ENCODE data around the gene ITGA8.

ITGA8 gene

GRCh38 chr10:15705298-15705697 lies 14.4 kb downstream of the ITGA8 start:
- Histone ChIP-seq H3K9ac (no peak overlapping the region), H3K4me3 (no peak overlapping the region), H4K20me1 (no peaks in the 10 kb centered on the region), H3K4me2 (no peak overlapping the region), H3K36me3 (peaks cover 0 to 93% (median 31%) of the 10 kb centered on the region in 11 experiments; a peak in 14 of 22 replicates), H3K27me3 (no peaks in the 10 kb centered on the region), H3K4me1 (peaks cover 0 to 4% (median 2%) of the 10 kb centered on the region in 10 experiments; a peak in 11 of 20 replicates), H3K9me3 (replicated peaks in 1 of 11) (peaks cover 0 to 14% (median under 1%) of the 10 kb centered on the region in 11 experiments; a peak in 6 of 22 replicates), H3K27ac (no peak overlapping the region)
- TF ChIP-seq Cebpa-rat (IDR thresholded peaks at IDR 0.05) = no peak

GRCh38 chr10:15704581-15704968 lies 15.1 kb downstream of the ITGA8 start:
- no peak overlapping the region for H3K9ac ChIP-seq
- no peak for TF ChIP-seq Cebpa-rat (IDR thresholded peaks at IDR 0.05)

GRCh38 chr10:15703944-15704580 lies 15.7 kb downstream of the ITGA8 start:
- TF ChIP-seq Cebpa-rat (IDR thresholded peaks at IDR 0.05) = no peak
- H3K27me3 ChIP-seq = no peaks in the 10 kb centered on the region
- no peak overlapping the region for H3K4me2 ChIP-seq
- peaks cover 0 to 95% (median 34%) of the 10 kb centered on the region in 11 experiments; a peak in 14 of 22 replicates for H3K36me3 ChIP-seq
- no peak overlapping the region for H3K4me3 ChIP-seq
- peaks cover 0 to 22% (median 6%) of the 10 kb centered on the region in 11 experiments; a peak in 11 of 22 replicates for H3K9me3 ChIP-seq (replicated peaks in 1 of 11)
- no peaks in the 10 kb centered on the region for H4K20me1 ChIP-seq
- H3K4me1 ChIP-seq = peaks cover 0 to 8% (median 5%) of the 10 kb centered on the region in 10 experiments; a peak in 11 of 20 replicates
- no peak overlapping the region for H3K9ac ChIP-seq
- H3K27ac ChIP-seq = no peak overlapping the region

More at GRCh38 chr10:15704581-15704968, 15.1 kb downstream of the ITGA8 start:
- Histone ChIP-seq H3K4me3 (no peak overlapping the region), H4K20me1 (no peaks in the 10 kb centered on the region), H3K9me3 (replicated peaks in 1 of 11) (peaks cover 0 to 20% (median 6%) of the 10 kb centered on the region in 11 experiments; a peak in 7 of 22 replicates), H3K27ac (no peak overlapping the region), H3K4me2 (no peak overlapping the region), H3K4me1 (peaks cover 0 to 8% (median 5%) of the 10 kb centered on the region in 10 experiments; a peak in 11 of 20 replicates), H3K36me3 (peaks cover 0 to 95% (median 31%) of the 10 kb centered on the region in 11 experiments; a peak in 14 of 22 replicates), H3K27me3 (no peaks in the 10 kb centered on the region)

GRCh38 chr10:15703151-15703880 lies 16.4 kb downstream of the ITGA8 start:
- no peaks in the 10 kb centered on the region for H4K20me1 ChIP-seq
- peaks cover 0 to 95% (median 39%) of the 10 kb centered on the region in 11 experiments; a peak in 14 of 22 replicates for H3K36me3 ChIP-seq
- H3K4me1 ChIP-seq = peaks cover 0 to 8% (median 5%) of the 10 kb centered on the region in 10 experiments; a peak in 11 of 20 replicates
- H3K9me3 ChIP-seq (replicated peaks in 1 of 11) = peaks cover 0 to 30% (median 10%) of the 10 kb centered on the region in 11 experiments; a peak in 14 of 22 replicates
- no peak overlapping the region for H3K4me3 ChIP-seq
- no peak overlapping the region for H3K4me2 ChIP-seq
- H3K27me3 ChIP-seq = no peaks in the 10 kb centered on the region
- no peak overlapping the region for H3K9ac ChIP-seq
- TF ChIP-seq Cebpa-rat (IDR thresholded peaks at IDR 0.05) = 0 out of 22 replicates have a peak, but pooled peaks of 1 of the 11 experiments have one; percentile 12
- no peak overlapping the region for H3K27ac ChIP-seq

- peaks cover 0 to 93% (median 19%) of the 10 kb centered on the region in 11 experiments; a peak in 12 of 22 replicates for H3K36me3 ChIP-seq
- no peak for TF ChIP-seq Cebpa-rat (IDR thresholded peaks at IDR 0.05)
- peaks cover 0 to 8% (median 5%) of the 10 kb centered on the region in 10 experiments; a peak in 11 of 20 replicates for H3K4me1 ChIP-seq
- peak overlapping the region in 8 of 11 experiments; percentile 1 to 43 (median 10); a peak in 10 of 22 replicates for H3K4me2 ChIP-seq
- H3K4me3 ChIP-seq = no peak overlapping the region
- no peaks in the 10 kb centered on the region for H4K20me1 ChIP-seq
- peaks cover 0 to 22% (median 10%) of the 10 kb centered on the region in 11 experiments; a peak in 12 of 22 replicates for H3K9me3 ChIP-seq (replicated peaks in 1 of 11)
- no peak overlapping the region for H3K27ac ChIP-seq
- no peak overlapping the region for H3K9ac ChIP-seq
- no peaks in the 10 kb centered on the region for H3K27me3 ChIP-seq
Measured at GRCh38 chr10:15700078-15700674, 19.5 kb downstream of the ITGA8 start.

GRCh38 chr10:15695852-15696251 lies 23.9 kb downstream of the ITGA8 start:
- peak overlapping the region in 1 of 11 experiments; percentile 6; a peak in 1 of 22 replicates for H3K27ac ChIP-seq

GRCh38 chr10:15690031-15690430 lies 29.7 kb downstream of the ITGA8 start:
- Histone ChIP-seq H3K9ac (no peak overlapping the region), H3K9me3 (replicated peaks in 1 of 11) (no peaks in the 10 kb centered on the region), H3K4me1 (peaks cover 0 to 6% (median 1%) of the 10 kb centered on the region in 10 experiments; a peak in 8 of 20 replicates), H3K4me2 (no peak overlapping the region), H3K27me3 (no peaks in the 10 kb centered on the region), H3K4me3 (no peak overlapping the region), H4K20me1 (peaks cover 0 to 11% (median 0%) of the 10 kb centered on the region in 11 experiments; a peak in 2 of 22 replicates), H3K27ac (no peak overlapping the region), H3K36me3 (peaks cover 0 to 79% (median 22%) of the 10 kb centered on the region in 11 experiments; a peak in 11 of 22 replicates)
- TF ChIP-seq Cebpa-rat (IDR thresholded peaks at IDR 0.05) = no peak

More at GRCh38 chr10:15695852-15696251, 23.9 kb downstream of the ITGA8 start:
- Histone ChIP-seq H3K4me1 (peaks cover 0 to 10% (median 5%) of the 10 kb centered on the region in 10 experiments; a peak in 11 of 20 replicates), H3K27me3 (no peaks in the 10 kb centered on the region), H3K9ac (no peak overlapping the region), H3K4me2 (no peak overlapping the region), H4K20me1 (no peaks in the 10 kb centered on the region), H3K4me3 (no peak overlapping the region), H3K9me3 (replicated peaks in 1 of 11) (peaks cover 0 to 22% (median 10%) of the 10 kb centered on the region in 11 experiments; a peak in 12 of 22 replicates), H3K36me3 (peaks cover 0 to 79% (median 18%) of the 10 kb centered on the region in 11 experiments; a peak in 12 of 22 replicates)
- no peak for TF ChIP-seq Cebpa-rat (IDR thresholded peaks at IDR 0.05)

GRCh38 chr10:15684768-15685167 lies 35.0 kb downstream of the ITGA8 start:
- H3K9me3 ChIP-seq (replicated peaks in 1 of 11) = no peaks in the 10 kb centered on the region

More at GRCh38 chr10:15684768-15685167, 35.0 kb downstream of the ITGA8 start:
- no peak overlapping the region for H3K4me3 ChIP-seq
- peaks cover 0 to 6% (median 0%) of the 10 kb centered on the region in 11 experiments; a peak in 1 of 22 replicates for H4K20me1 ChIP-seq
- peak overlapping the region in 6 of 11 experiments; percentile 33 to 57 (median 40); a peak in 7 of 22 replicates for H3K4me2 ChIP-seq
- H3K36me3 ChIP-seq = peaks cover 0 to 94% (median 52%) of the 10 kb centered on the region in 11 experiments; a peak in 13 of 22 replicates
- 0 out of 22 replicates have a peak, but pooled peaks cover 0 to 15% (median 0%) of the 10 kb centered on the region in 11 experiments for H3K27me3 ChIP-seq
- TF ChIP-seq Cebpa-rat (IDR thresholded peaks at IDR 0.05) = no peak
- peak overlapping the region in 5 of 11 experiments; percentile 25 to 56 (median 39); a peak in 5 of 22 replicates for H3K27ac ChIP-seq
- H3K9ac ChIP-seq = no peak overlapping the region; a peak in 1 of 22 replicates
- peaks cover 0 to 15% (median 0%) of the 10 kb centered on the region in 10 experiments; a peak in 6 of 20 replicates for H3K4me1 ChIP-seq
